ENCODE measurements around the gene DNM1.

- no peak for TF ChIP-seq POLR2A (IDR thresholded peaks at IDR 0.05)
- no peak for TF ChIP-seq CTCF (IDR thresholded peaks at IDR 0.05)
Observed at GRCh38 chr9:128242828-128243214, 39.6 kb downstream of the DNM1 start.
